ENCODE measurements around the gene TAF11L12.
"Not testable (repeated sequence)": the region's sequence is repeated elsewhere in the genome, so short reads cannot be mapped to it uniquely, and the experiment has no call there.

The TAF11L12 gene

GRCh38 chr5:17610092-17610491 is at the start of gene TAF11L12:
Gene TAF11L12, plus strand, starts transcription at chr5:17610392.
- not testable (repeated sequence) for H3K4me3 ChIP-seq (ENCODE audit: low read depth, low read length); DNase-seq (ENCODE audit: low read depth)

GRCh38 chr5:17585658-17586057 is 24.5 kb upstream of the TAF11L12 start, which contains the start of gene TAF11L7:
Gene TAF11L7, minus strand, starts transcription at chr5:17585758.
- DNase-seq (ENCODE audit: low read depth); H3K4me3 ChIP-seq (ENCODE audit: low read depth, low read length): not testable (repeated sequence)

GRCh38 chr5:17590860-17591259 is 19.3 kb upstream of the TAF11L12 start, which contains the start of gene TAF11L8:
Gene TAF11L8, minus strand, starts transcription at chr5:17590960.
- not testable (repeated sequence) for DNase-seq (ENCODE audit: low read depth); H3K4me3 ChIP-seq (ENCODE audit: low read depth, low read length)

GRCh38 chr5:17594255-17594654 is 15.9 kb upstream of the TAF11L12 start, which contains the start of gene TAF11L9:
Gene TAF11L9, minus strand, starts transcription at chr5:17594394.
- not testable (repeated sequence) for H3K4me3 ChIP-seq (ENCODE audit: low read depth, low read length); DNase-seq (ENCODE audit: low read depth)

- not testable (repeated sequence) for H3K4me3 ChIP-seq (ENCODE audit: low read depth, low read length); DNase-seq (ENCODE audit: low read depth)
These were observed 12.5 kb upstream of the TAF11L12 start, which contains the start of gene TAF11L10 for GRCh38 chr5:17597728-17598127. Gene TAF11L10, minus strand, starts transcription at chr5:17597828.

GRCh38 chr5:17603880-17604279 is 6.3 kb upstream of the TAF11L12 start, which contains the start of gene TAF11L11:
Gene TAF11L11, plus strand, starts transcription at chr5:17604183.
- DNase-seq (ENCODE audit: low read depth), result not testable (repeated sequence)

GRCh38 chr5:17604951-17605350 is 5.2 kb upstream of the TAF11L12 start:
- H3K4me3 ChIP-seq (ENCODE audit: low read depth, low read length), result no peak overlapping the region
- no peak for DNase-seq (ENCODE audit: low read depth)
- no peak for TF ChIP-seq CTCF (IDR thresholded peaks at IDR 0.05; ENCODE audit: control insufficient read depth, extremely low read depth, insufficient read depth)

More at GRCh38 chr5:17603880-17604279, 6.3 kb upstream of the TAF11L12 start, which contains the start of gene TAF11L11:
- H3K4me3 ChIP-seq (ENCODE audit: low read depth, low read length), result not testable (repeated sequence)

- not testable (repeated sequence) for DNase-seq (ENCODE audit: low read depth); H3K4me3 ChIP-seq (ENCODE audit: low read depth, low read length)
These were observed 2.7 kb upstream of the TAF11L12 start for GRCh38 chr5:17607461-17607860.

GRCh38 chr5:17614872-17615605 is 4.8 kb downstream of the TAF11L12 start:
- no peak for DNase-seq (ENCODE audit: low read depth)
- no peak for TF ChIP-seq CTCF (IDR thresholded peaks at IDR 0.05; ENCODE audit: control insufficient read depth, extremely low read depth, insufficient read depth)
- H3K4me3 ChIP-seq (ENCODE audit: low read depth, low read length), result no peak overlapping the region

GRCh38 chr5:17619354-17619753 is 9.2 kb downstream of the TAF11L12 start:
- no peak for TF ChIP-seq CTCF (IDR thresholded peaks at IDR 0.05; ENCODE audit: control insufficient read depth, extremely low read depth, insufficient read depth)
- no peak overlapping the region for H3K4me3 ChIP-seq (ENCODE audit: low read depth, low read length)
- no peak for DNase-seq (ENCODE audit: low read depth)

GRCh38 chr5:17620627-17621026 is 10.4 kb downstream of the TAF11L12 start:
- no peak for DNase-seq (ENCODE audit: low read depth)
- no peak overlapping the region for H3K4me3 ChIP-seq (ENCODE audit: low read depth, low read length)
- TF ChIP-seq CTCF (IDR thresholded peaks at IDR 0.05; ENCODE audit: control insufficient read depth, extremely low read depth, insufficient read depth), result peak; percentile 10; the same call in 1 of the 2 replicates

Measured in LNCaP clone FGC (cell line).